Endothelial cell of umbilical vein (primary cell): ENCODE results near the gene FTCDNL1.

Source experiments
- MYC ChIP-seq: IDR thresholded peaks from one replicate; pipeline ENCODE4 v1.6.1; 2011; ENCODE audit warnings: mild to moderate bottlenecking, low read depth, low read length
- TF ChIP-seq, protein P1 (sequence below): IDR thresholded peaks from 2 replicates; pipeline ENCODE4 v1.6.1; 2011; ENCODE audit not compliant: insufficient read depth, insufficient read length

DNA sequence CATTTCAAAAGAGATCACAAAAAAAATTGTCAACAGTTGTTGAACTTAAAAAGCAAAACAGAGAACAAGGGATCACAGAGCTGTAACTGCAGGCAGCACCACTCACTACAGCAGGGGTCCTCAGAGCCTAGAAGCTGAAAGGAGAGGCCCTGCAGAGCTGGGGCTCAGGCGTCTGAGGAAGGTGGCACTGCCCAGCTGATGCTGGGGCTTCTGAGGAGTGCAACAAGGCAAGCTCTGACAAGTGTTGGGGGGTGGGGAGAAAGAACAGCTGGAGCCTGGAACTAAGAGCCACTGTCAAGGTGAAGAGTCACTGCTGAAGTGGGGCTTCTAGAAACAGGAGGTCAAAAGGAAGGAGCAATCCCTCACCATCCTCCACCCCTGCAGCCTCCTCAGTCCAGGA lies 46.2 kb downstream of the FTCDNL1 start:
- no peak for TF ChIP-seq MYC
- TF ChIP-seq, protein P1, sequence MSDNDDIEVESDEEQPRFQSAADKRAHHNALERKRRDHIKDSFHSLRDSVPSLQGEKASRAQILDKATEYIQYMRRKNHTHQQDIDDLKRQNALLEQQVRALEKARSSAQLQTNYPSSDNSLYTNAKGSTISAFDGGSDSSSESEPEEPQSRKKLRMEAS = no peak
